ENCODE measurements around the gene LRBA.

The LRBA gene

DNA sequence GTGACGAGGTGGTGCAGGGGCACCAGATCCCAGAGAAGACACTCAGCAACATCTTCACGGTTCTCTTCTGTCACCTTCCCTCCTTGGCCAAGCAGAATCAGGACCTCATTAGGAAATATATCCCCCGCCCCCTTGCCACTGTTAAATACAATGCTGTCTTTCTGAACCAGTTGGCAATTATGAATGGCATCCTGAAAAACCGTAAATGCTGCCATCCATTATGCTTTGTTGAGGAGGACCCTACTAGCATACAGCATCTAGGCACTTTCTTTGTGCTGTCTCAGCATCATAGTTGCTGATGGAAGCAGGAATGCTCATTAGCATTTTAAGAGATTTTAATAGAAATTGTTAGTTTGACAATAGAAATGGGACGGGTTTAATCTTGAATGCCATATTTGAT, 798.4 kb downstream of the LRBA start:
- Histone ChIP-seq H3K27me3 (replicated peaks in 2 of 5; ENCODE audit: control insufficient read depth in 4 of 5, insufficient read depth in 5 of 5, low read length in 4 of 5) (no peaks in the 10 kb centered on the region), H3K4me3 (ENCODE audit: control insufficient read depth in 1 of 7, extremely low read depth in 1 of 7, insufficient read depth in 4 of 7, low read depth in 2 of 7, low read length in 6 of 7) (no peak overlapping the region), H3K27ac (ENCODE audit: insufficient read depth in 1 of 2, low read depth in 1 of 2, low read length in 2 of 2, poor library complexity in 1 of 2, severe bottlenecking in 2 of 2) (no peak overlapping the region), H3K36me3 (ENCODE audit: control insufficient read depth in 4 of 4, insufficient read depth in 4 of 4, low read length in 3 of 4) (no peaks in the 10 kb centered on the region), H3K9me3 (ENCODE audit: control extremely low read depth in 1 of 5, control insufficient read depth in 4 of 5, insufficient read depth in 2 of 5, low read depth in 1 of 5, low read length in 4 of 5) (no peaks in the 10 kb centered on the region), H3K4me1 (ENCODE audit: control extremely low read depth in 1 of 4, control insufficient read depth in 4 of 4, insufficient read depth in 4 of 4, low read length in 3 of 4) (peaks cover 0 to 11% (median 1%) of the 10 kb centered on the region in 4 experiments)
- DNase-seq = no peak
- ChIA-PET POLR2A (interaction anchor here (0.5 kb wide), 1 partner anchor 80 kb away, joined by 3 read pairs; no protein-coding TSS in a partner anchor), CTCF (interaction anchor here (1.1 to 1.8 kb wide), 5 partner anchors 8 to 237 kb away, joined by 3 to 5 read pairs (median 4); no protein-coding TSS in a partner anchor)
- WGBS (ENCODE audit: insufficient coverage) = 98% methylated on average over 4 of the region's 5 CpGs

DNA sequence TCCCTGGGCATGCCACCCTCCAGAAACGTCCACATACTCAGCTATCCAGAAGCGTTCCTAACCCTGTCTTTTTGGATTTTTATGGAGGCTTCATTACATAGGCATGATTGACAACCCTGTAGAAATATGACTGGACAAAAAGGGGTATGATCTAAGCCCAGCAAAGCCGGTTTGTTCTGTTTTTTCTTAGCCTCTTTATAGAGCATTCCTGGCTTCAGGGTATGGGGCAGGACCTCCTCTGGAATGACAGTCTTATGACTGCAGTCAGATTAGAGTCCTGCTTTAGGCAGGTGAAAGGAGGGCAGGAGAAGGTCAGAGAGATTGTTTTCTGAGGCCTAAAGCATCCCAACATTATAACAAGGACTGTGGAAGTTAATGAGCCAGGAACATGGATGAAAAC, 799.5 kb downstream of the LRBA start:
- Histone ChIP-seq H3K36me3 (ENCODE audit: control insufficient read depth in 4 of 4, insufficient read depth in 4 of 4, low read length in 3 of 4) (no peaks in the 10 kb centered on the region), H3K4me1 (ENCODE audit: control extremely low read depth in 1 of 4, control insufficient read depth in 4 of 4, insufficient read depth in 4 of 4, low read length in 3 of 4) (peaks cover 0 to 11% (median 1%) of the 10 kb centered on the region in 4 experiments), H3K4me3 (ENCODE audit: control insufficient read depth in 1 of 7, extremely low read depth in 1 of 7, insufficient read depth in 4 of 7, low read depth in 2 of 7, low read length in 6 of 7) (no peak overlapping the region), H3K27ac (ENCODE audit: insufficient read depth in 1 of 2, low read depth in 1 of 2, low read length in 2 of 2, poor library complexity in 1 of 2, severe bottlenecking in 2 of 2) (no peak overlapping the region), H3K27me3 (replicated peaks in 2 of 5; ENCODE audit: control insufficient read depth in 4 of 5, insufficient read depth in 5 of 5, low read length in 4 of 5) (no peaks in the 10 kb centered on the region), H3K9me3 (ENCODE audit: control extremely low read depth in 1 of 5, control insufficient read depth in 4 of 5, insufficient read depth in 2 of 5, low read depth in 1 of 5, low read length in 4 of 5) (no peaks in the 10 kb centered on the region)
- ChIA-PET CTCF (no interaction called here), POLR2A (no interaction called here)
- DNase-seq = no peak
- WGBS (ENCODE audit: insufficient coverage) = 100% methylated on average over 3 of the region's 3 CpGs

All from common myeloid progenitor, CD34-positive (primary cell).